ENCODE data around the gene SARM1. TPM values are rescaled to one million over a fixed set of nuclear protein-coding genes. Genes with fewer than 3 reads are reported as not detected.

SARM1 gene
- total RNA-seq, 1 experiment from 2014 or later, result 32.8 TPM

DNA sequence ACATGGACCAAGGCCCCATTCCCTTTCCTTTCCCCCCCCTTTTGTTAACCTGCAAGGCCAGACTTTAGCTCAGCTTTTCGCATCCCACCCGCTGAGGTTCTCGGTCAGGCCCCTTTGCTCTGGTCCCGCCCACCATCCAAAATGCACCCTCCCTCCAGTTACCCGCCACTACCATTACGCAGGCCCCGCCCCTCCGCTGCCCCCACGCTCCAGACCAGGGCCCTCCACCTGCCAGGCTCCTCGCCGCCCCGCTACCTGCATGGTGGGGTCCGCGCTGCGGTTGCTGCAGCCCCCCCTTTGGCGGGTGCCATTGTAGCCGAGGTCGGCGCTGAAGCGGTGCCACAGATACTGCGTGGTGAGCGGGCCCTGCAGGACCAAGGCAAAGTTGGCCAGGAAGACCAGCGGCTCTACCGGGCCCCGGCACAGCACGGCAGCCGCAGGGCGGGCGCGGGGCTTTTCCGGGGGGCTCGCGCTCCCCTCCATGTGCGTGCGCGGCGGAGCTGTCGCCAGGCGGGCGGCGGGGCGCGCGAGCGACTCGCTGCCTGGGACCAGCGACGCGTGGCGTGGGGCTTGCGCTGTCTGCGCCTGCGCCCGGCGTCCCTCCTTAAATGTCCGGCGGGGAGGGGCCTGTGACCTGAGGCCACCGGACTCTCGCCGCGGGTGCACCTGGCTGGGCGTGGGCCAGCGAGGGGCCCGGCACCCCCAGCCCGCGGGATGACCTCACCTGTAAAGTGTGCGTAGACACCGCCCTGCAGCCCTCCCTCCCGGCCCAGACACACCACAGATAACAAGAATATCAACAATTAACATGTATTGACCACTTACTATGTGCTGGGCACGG lies 34.4 kb downstream of the SARM1 start, which contains the start of gene SLC46A1:
Gene SLC46A1, minus strand, starts transcription at position 581 of the 841 bp plus-strand sequence. Its CDS starts 98 bp downstream, at position 483.
- no peaks in the 10 kb centered on the region for H3K27me3 Mint-ChIP-seq (ENCODE audit: insufficient read depth, unreplicated experiment)
- Histone ChIP-seq H3K36me3 (ENCODE audit: control insufficient read depth, insufficient read depth, low read length) (peaks cover 13% of the 10 kb centered on the region), H3K4me1 (peaks cover 56% of the 10 kb centered on the region), H3K9me3 (no peaks in the 10 kb centered on the region), H3K4me3 (ENCODE audit: low read depth, low read length) (peak within 1 kb of the TSS; percentile 78), H3K27me3 (replicated peaks; ENCODE audit: control insufficient read depth, insufficient read depth, low read length) (no peaks in the 10 kb centered on the region)
- peaks cover 51% of the 10 kb centered on the region for H3K36me3 Mint-ChIP-seq (ENCODE audit: insufficient read depth, unreplicated experiment)
- intact Hi-C loops (cut with micrococcal nuclease; ENCODE audit: unreplicated experiment), result loop anchor here (1.0 to 10.0 kb wide), 6 partner anchors 8 to 171 kb away; partner anchors contain the start of gene POLDIP2
- POLR2A ChIA-PET, result interaction anchor here (0.5 to 4.6 kb wide), 10 partner anchors 11 to 365 kb away, joined by 3 to 40 read pairs (median 4); partner anchors contain the start of genes IFT20, POLDIP2, TNFAIP1 and VTN
- CTCF ChIA-PET, result interaction anchor here (0.7 to 3.0 kb wide), 7 partner anchors 11 to 70 kb away, joined by 3 to 40 read pairs (median 3); partner anchors contain the start of genes IFT20, TNFAIP1 and VTN
- H3K4me1 Mint-ChIP-seq (ENCODE audit: low read depth, unreplicated experiment), result peaks cover 31% of the 10 kb centered on the region
- TF ChIP-seq, protein P1, sequence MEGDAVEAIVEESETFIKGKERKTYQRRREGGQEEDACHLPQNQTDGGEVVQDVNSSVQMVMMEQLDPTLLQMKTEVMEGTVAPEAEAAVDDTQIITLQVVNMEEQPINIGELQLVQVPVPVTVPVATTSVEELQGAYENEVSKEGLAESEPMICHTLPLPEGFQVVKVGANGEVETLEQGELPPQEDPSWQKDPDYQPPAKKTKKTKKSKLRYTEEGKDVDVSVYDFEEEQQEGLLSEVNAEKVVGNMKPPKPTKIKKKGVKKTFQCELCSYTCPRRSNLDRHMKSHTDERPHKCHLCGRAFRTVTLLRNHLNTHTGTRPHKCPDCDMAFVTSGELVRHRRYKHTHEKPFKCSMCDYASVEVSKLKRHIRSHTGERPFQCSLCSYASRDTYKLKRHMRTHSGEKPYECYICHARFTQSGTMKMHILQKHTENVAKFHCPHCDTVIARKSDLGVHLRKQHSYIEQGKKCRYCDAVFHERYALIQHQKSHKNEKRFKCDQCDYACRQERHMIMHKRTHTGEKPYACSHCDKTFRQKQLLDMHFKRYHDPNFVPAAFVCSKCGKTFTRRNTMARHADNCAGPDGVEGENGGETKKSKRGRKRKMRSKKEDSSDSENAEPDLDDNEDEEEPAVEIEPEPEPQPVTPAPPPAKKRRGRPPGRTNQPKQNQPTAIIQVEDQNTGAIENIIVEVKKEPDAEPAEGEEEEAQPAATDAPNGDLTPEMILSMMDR (IDR thresholded peaks at IDR 0.05; ENCODE audit: insufficient read depth in 1 of 2, low read depth in 1 of 2, low read length in 1 of 2, severe bottlenecking in 1 of 2, unreplicated experiment in 1 of 2), result no peak
- DNase-seq, result peak; percentile 96 to 97
- peak within 1 kb of the TSS; percentile 90 for H3K4me3 Mint-ChIP-seq (ENCODE audit: unreplicated experiment)
- BruUV-seq (replicated peaks), result no TSS peak
- H3K27ac Mint-ChIP-seq (ENCODE audit: unreplicated experiment), result peak within 1 kb of the TSS; percentile 72
- H3K9me3 Mint-ChIP-seq (ENCODE audit: unreplicated experiment), result no peaks in the 10 kb centered on the region

DNA sequence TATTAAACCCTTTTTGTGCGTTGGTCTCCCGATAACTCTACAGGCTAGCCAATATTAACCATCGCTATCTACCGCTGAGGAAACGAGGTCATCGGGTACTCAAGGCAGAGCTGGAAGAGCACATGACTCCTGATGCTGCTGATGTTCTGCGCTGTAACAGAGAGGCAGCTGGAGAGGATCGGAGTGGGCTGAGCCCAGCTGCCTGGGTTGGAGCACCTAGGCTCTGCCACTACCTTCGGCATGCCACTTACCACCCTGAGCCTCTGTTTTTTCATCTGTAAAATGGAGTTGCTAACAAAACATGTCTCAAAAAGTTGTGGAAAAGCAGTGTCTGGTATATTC lies 35.0 kb downstream of the SARM1 start:
- DNase-seq, result no peak
- H3K4me1 ChIP-seq, result peaks cover 52% of the 10 kb centered on the region
- no peaks in the 10 kb centered on the region for H3K27me3 Mint-ChIP-seq (ENCODE audit: insufficient read depth, unreplicated experiment)
- intact Hi-C loops (cut with micrococcal nuclease; ENCODE audit: unreplicated experiment), result loop anchor here (1.0 to 10.0 kb wide), 5 partner anchors 8 to 172 kb away; partner anchors contain the start of gene POLDIP2
- TF ChIP-seq, protein P1 (IDR thresholded peaks at IDR 0.05; ENCODE audit: insufficient read depth in 1 of 2, low read depth in 1 of 2, low read length in 1 of 2, severe bottlenecking in 1 of 2, unreplicated experiment in 1 of 2), result no peak
- ChIA-PET POLR2A (interaction anchor here (0.5 to 4.6 kb wide), 3 partner anchors 11 to 71 kb away, joined by 4 to 40 read pairs (median 18); partner anchors contain the start of genes IFT20, POLDIP2 and TNFAIP1), CTCF (interaction anchor here (2.2 to 3.0 kb wide), 3 partner anchors 10 to 60 kb away, joined by 10 to 40 read pairs (median 11); partner anchors contain the start of gene VTN)
- H3K27ac Mint-ChIP-seq (ENCODE audit: unreplicated experiment), result peak overlapping the region; percentile 72
- peak overlapping the region; percentile 78 for H3K4me3 ChIP-seq (ENCODE audit: low read depth, low read length)
- H3K4me3 Mint-ChIP-seq (ENCODE audit: unreplicated experiment), result peak overlapping the region; percentile 90
- H3K36me3 Mint-ChIP-seq (ENCODE audit: insufficient read depth, unreplicated experiment), result peaks cover 45% of the 10 kb centered on the region
- H3K9me3 ChIP-seq, result no peaks in the 10 kb centered on the region
- TSS peak; percentile 77 for BruUV-seq (replicated peaks)
- peaks cover 31% of the 10 kb centered on the region for H3K4me1 Mint-ChIP-seq (ENCODE audit: low read depth, unreplicated experiment)
- H3K36me3 ChIP-seq (ENCODE audit: control insufficient read depth, insufficient read depth, low read length), result peaks cover 13% of the 10 kb centered on the region
- no peaks in the 10 kb centered on the region for H3K27me3 ChIP-seq (replicated peaks; ENCODE audit: control insufficient read depth, insufficient read depth, low read length)
- no peaks in the 10 kb centered on the region for H3K9me3 Mint-ChIP-seq (ENCODE audit: unreplicated experiment)
